ENCODE results near the gene MON1A. TPM values are rescaled to one million over a fixed set of nuclear protein-coding genes. Genes with fewer than 3 reads are reported as not detected.
A peak's percentile ranks its signal among the peaks of the same experiment; 100 is the strongest.

The MON1A gene
- total RNA-seq, 1 donor from 2014 or later, result 12.4 TPM

GRCh38 chr3:49972656-49973055 is 43.0 kb upstream of the MON1A start:
- Histone ChIP-seq H3K4me3 (ENCODE audit: insufficient read depth, low read depth, low read length) (no peak overlapping the region), H2AFZ (ENCODE audit: low read depth, low read length) (no peak overlapping the region), H3K27ac (ENCODE audit: low read depth, low read length) (peak overlapping the region; percentile 68), H3K9ac (ENCODE audit: low read length) (peak overlapping the region; percentile 56), H3K27me3 (ENCODE audit: insufficient read depth, low read length) (no peaks in the 10 kb centered on the region), H3K4me1 (ENCODE audit: insufficient read depth, low read length) (peaks cover 10% of the 10 kb centered on the region), H3K36me3 (ENCODE audit: insufficient read depth, low read length) (peaks cover 14% of the 10 kb centered on the region), H3K79me2 (ENCODE audit: insufficient read depth, low read length) (peaks cover 32% of the 10 kb centered on the region), H4K20me1 (ENCODE audit: insufficient read depth, low read length) (peaks cover 34% of the 10 kb centered on the region), H3K9me3 (ENCODE audit: insufficient read depth, low read depth, low read length) (no peaks in the 10 kb centered on the region), H3K4me2 (ENCODE audit: low read length) (peak overlapping the region; percentile 73)
- H3K27me3 Mint-ChIP-seq (ENCODE audit: low read depth, unreplicated experiment), result no peaks in the 10 kb centered on the region
- no peak for TF ChIP-seq EZH2 (IDR thresholded peaks at IDR 0.05; ENCODE audit: insufficient read depth, low read length)
- peaks cover 11% of the 10 kb centered on the region for H3K4me1 Mint-ChIP-seq (ENCODE audit: low read depth, unreplicated experiment)
- H3K9me3 Mint-ChIP-seq (ENCODE audit: unreplicated experiment), result no peaks in the 10 kb centered on the region
- FAIRE-seq (no peak), DNase-seq (ENCODE audit: low read depth) (no peak)
- no peak overlapping the region for H3K4me3 Mint-ChIP-seq (ENCODE audit: unreplicated experiment)
- H3K27ac Mint-ChIP-seq (ENCODE audit: unreplicated experiment), result peak overlapping the region; percentile 92
- peaks cover 6% of the 10 kb centered on the region for H3K36me3 Mint-ChIP-seq (ENCODE audit: low read depth, unreplicated experiment)

GRCh38 chr3:49968346-49968745 is 38.7 kb upstream of the MON1A start:
- Histone ChIP-seq H3K4me1 (ENCODE audit: insufficient read depth, low read length) (peaks cover 13% of the 10 kb centered on the region), H3K4me3 (ENCODE audit: insufficient read depth, low read depth, low read length) (no peak overlapping the region), H3K9ac (ENCODE audit: low read length) (no peak overlapping the region), H3K4me2 (ENCODE audit: low read length) (no peak overlapping the region), H3K79me2 (ENCODE audit: insufficient read depth, low read length) (peaks cover 61% of the 10 kb centered on the region), H4K20me1 (ENCODE audit: insufficient read depth, low read length) (peaks cover 37% of the 10 kb centered on the region), H3K9me3 (ENCODE audit: insufficient read depth, low read depth, low read length) (no peaks in the 10 kb centered on the region), H3K36me3 (ENCODE audit: insufficient read depth, low read length) (peaks cover 1% of the 10 kb centered on the region), H3K27me3 (ENCODE audit: insufficient read depth, low read length) (no peaks in the 10 kb centered on the region), H2AFZ (ENCODE audit: low read depth, low read length) (no peak overlapping the region), H3K27ac (ENCODE audit: low read depth, low read length) (no peak overlapping the region)
- TF ChIP-seq CTCF (IDR thresholded peaks at IDR 0.05; ENCODE audit: insufficient read depth, low read depth, low read length) (no peak), EZH2 (IDR thresholded peaks at IDR 0.05; ENCODE audit: insufficient read depth, low read length) (no peak)
- Mint-ChIP-seq H3K27ac (ENCODE audit: unreplicated experiment) (no peak overlapping the region), H3K27me3 (ENCODE audit: low read depth, unreplicated experiment) (no peaks in the 10 kb centered on the region), H3K4me3 (ENCODE audit: unreplicated experiment) (no peak overlapping the region), H3K36me3 (ENCODE audit: low read depth, unreplicated experiment) (peaks cover 9% of the 10 kb centered on the region), H3K9me3 (ENCODE audit: unreplicated experiment) (no peaks in the 10 kb centered on the region), H3K4me1 (ENCODE audit: low read depth, unreplicated experiment) (peaks cover 20% of the 10 kb centered on the region)
- DNase-seq (ENCODE audit: low read depth), result no peak
- no peak for FAIRE-seq

- H3K4me3 Mint-ChIP-seq (ENCODE audit: unreplicated experiment), result no peak overlapping the region
- H3K4me2 ChIP-seq (ENCODE audit: low read length), result peak overlapping the region; percentile 20
- no peak overlapping the region for H3K9ac ChIP-seq (ENCODE audit: low read length)
Observed at GRCh38 chr3:49967291-49967690, 37.7 kb upstream of the MON1A start.

More at GRCh38 chr3:49967291-49967690, 37.7 kb upstream of the MON1A start:
- H3K79me2 ChIP-seq (ENCODE audit: insufficient read depth, low read length), result peaks cover 69% of the 10 kb centered on the region
- H3K4me3 ChIP-seq (ENCODE audit: insufficient read depth, low read depth, low read length), result no peak overlapping the region
- TF ChIP-seq EZH2 (IDR thresholded peaks at IDR 0.05; ENCODE audit: insufficient read depth, low read length) (no peak), CTCF (IDR thresholded peaks at IDR 0.05; ENCODE audit: insufficient read depth, low read depth, low read length) (no peak)
- no peaks in the 10 kb centered on the region for H3K27me3 ChIP-seq (ENCODE audit: insufficient read depth, low read length)
- no peak overlapping the region for H2AFZ ChIP-seq (ENCODE audit: low read depth, low read length)
- FAIRE-seq (no peak), DNase-seq (ENCODE audit: low read depth) (peak; percentile 26)
- H3K27me3 Mint-ChIP-seq (ENCODE audit: low read depth, unreplicated experiment), result no peaks in the 10 kb centered on the region
- no peaks in the 10 kb centered on the region for H3K9me3 Mint-ChIP-seq (ENCODE audit: unreplicated experiment)
- peaks cover 9% of the 10 kb centered on the region for H3K36me3 Mint-ChIP-seq (ENCODE audit: low read depth, unreplicated experiment)
- peak overlapping the region; percentile 26 for H3K27ac Mint-ChIP-seq (ENCODE audit: unreplicated experiment)
- H3K4me1 Mint-ChIP-seq (ENCODE audit: low read depth, unreplicated experiment), result peaks cover 14% of the 10 kb centered on the region
- no peaks in the 10 kb centered on the region for H3K9me3 ChIP-seq (ENCODE audit: insufficient read depth, low read depth, low read length)
- H4K20me1 ChIP-seq (ENCODE audit: insufficient read depth, low read length), result peaks cover 37% of the 10 kb centered on the region
- peaks cover 4% of the 10 kb centered on the region for H3K36me3 ChIP-seq (ENCODE audit: insufficient read depth, low read length)
- peaks cover 5% of the 10 kb centered on the region for H3K4me1 ChIP-seq (ENCODE audit: insufficient read depth, low read length)
- no peak overlapping the region for H3K27ac ChIP-seq (ENCODE audit: low read depth, low read length)
